ENCODE results near the gene CCL14.

DNA sequence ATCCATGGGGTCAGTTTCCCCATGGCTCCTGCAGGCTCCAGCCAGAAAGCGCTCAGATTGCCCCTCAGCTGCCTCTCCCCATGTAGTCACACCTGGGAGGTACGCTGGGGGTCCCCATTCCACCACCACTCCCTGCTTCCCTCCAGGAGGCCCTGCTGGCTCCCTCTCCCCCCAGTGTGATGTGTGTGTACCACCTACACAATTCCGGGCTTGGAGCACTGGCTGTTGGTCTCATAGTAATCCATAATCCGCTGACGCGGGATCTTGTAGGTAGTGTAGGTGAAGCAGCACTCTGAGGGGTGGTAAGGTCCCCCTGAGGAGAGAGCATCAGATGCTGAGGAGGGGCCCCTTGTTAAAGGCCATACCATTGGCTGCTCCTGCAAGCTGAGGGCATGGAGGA, 2.4 kb downstream of the CCL14 start:
- TF ChIP-seq, protein P1, sequence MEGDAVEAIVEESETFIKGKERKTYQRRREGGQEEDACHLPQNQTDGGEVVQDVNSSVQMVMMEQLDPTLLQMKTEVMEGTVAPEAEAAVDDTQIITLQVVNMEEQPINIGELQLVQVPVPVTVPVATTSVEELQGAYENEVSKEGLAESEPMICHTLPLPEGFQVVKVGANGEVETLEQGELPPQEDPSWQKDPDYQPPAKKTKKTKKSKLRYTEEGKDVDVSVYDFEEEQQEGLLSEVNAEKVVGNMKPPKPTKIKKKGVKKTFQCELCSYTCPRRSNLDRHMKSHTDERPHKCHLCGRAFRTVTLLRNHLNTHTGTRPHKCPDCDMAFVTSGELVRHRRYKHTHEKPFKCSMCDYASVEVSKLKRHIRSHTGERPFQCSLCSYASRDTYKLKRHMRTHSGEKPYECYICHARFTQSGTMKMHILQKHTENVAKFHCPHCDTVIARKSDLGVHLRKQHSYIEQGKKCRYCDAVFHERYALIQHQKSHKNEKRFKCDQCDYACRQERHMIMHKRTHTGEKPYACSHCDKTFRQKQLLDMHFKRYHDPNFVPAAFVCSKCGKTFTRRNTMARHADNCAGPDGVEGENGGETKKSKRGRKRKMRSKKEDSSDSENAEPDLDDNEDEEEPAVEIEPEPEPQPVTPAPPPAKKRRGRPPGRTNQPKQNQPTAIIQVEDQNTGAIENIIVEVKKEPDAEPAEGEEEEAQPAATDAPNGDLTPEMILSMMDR (conservative IDR thresholded peaks at IDR 0.05 in 1 of 2, IDR thresholded peaks at IDR 0.05 in 1 of 2; ENCODE audit: low read depth in 1 of 2, low read length in 2 of 2) = no peak
- no peak for TF ChIP-seq EZH2 (IDR thresholded peaks at IDR 0.05; ENCODE audit: low read length, missing control alignments)

All from fibroblast of lung (primary cell).